CD4-positive, alpha-beta T cell (primary cell): ENCODE results near the gene LRRC26. TPM values are rescaled to one million over a fixed set of nuclear protein-coding genes. Genes with fewer than 3 reads are reported as not detected.

Source experiments
- ATAC-seq: fragments of 200-7000 bp; cut with Tn5 transposase; one replicate; pipeline ENCODE4 v1.10.0; 2022; ENCODE audit warnings: mild to moderate bottlenecking; ENCODE audit not compliant: poor library complexity
- CTCF ChIA-PET: fragments of 350-600 bp; sonication (Branson Sonifier 250); formaldehyde crosslinking; loops from one replicate; lab custom pipeline; 2021; ENCODE audit warnings: antibody characterized with exemption, inconsistent platforms; lab: Charles Lee
- POLR2A ChIA-PET: fragments of 350-600 bp; sonication (Branson Sonifier 250); formaldehyde crosslinking; loops from one replicate; lab custom pipeline; 2021; ENCODE audit warnings: antibody characterized with exemption, inconsistent platforms; lab: Charles Lee
- DNase-seq, 14 experiments: peaks; one replicate each; pipeline ENCODE4 v3.0.0-alpha.2; 2013 to 2020; ENCODE audit warnings: mixed read lengths in 2 of 14
- H3K27ac ChIP-seq, 2 donors: one replicate each; pipeline versions ENCODE4 v1.5.1 to v1.7.0; 2013; ENCODE audit warnings: low read length in 2 of 2, low read depth in 1 of 2, mild to moderate bottlenecking in 1 of 2
- H3K27me3 ChIP-seq, 2 experiments: 1 replicate in 1 of 2; 2 replicates in 1 of 2; pipeline versions ENCODE4 v1.6.1 to v1.7.0; 2013; ENCODE audit warnings: low read length in 2 of 2, control low read depth in 1 of 2, mild to moderate bottlenecking in 1 of 2, moderate library complexity in 1 of 2; ENCODE audit not compliant: insufficient read depth in 2 of 2, control insufficient read depth in 1 of 2
- H3K36me3 ChIP-seq: one replicate; pipeline ENCODE4 v1.6.1; 2013; ENCODE audit warnings: low read length, control low read depth; ENCODE audit not compliant: insufficient read depth
- H3K4me1 ChIP-seq: one replicate; pipeline ENCODE4 v1.6.1; 2013; ENCODE audit warnings: low read length, control low read depth; ENCODE audit not compliant: insufficient read depth
- H3K4me3 ChIP-seq: one replicate; pipeline ENCODE4 v1.5.1; 2013; ENCODE audit warnings: mild to moderate bottlenecking, low read length, moderate library complexity
- H3K9me3 ChIP-seq, 2 experiments: 1 replicate in 1 of 2; 2 replicates in 1 of 2; pipeline versions ENCODE4 v1.6.1 to v1.7.0; 2013; ENCODE audit warnings: low read length in 2 of 2, mild to moderate bottlenecking in 2 of 2, control low read depth in 1 of 2, moderate library complexity in 1 of 2; ENCODE audit not compliant: control insufficient read depth in 1 of 2, insufficient read depth in 1 of 2
- H3K27ac Mint-ChIP-seq: one replicate; pipeline ENCODE4 v1.8.0; 2020; ENCODE audit warnings: mixed read lengths
- H3K27me3 Mint-ChIP-seq: one replicate; pipeline ENCODE4 v1.8.0; 2021; ENCODE audit warnings: mixed read lengths
- H3K36me3 Mint-ChIP-seq: one replicate; pipeline ENCODE4 v1.8.0; 2021; ENCODE audit warnings: low read depth, mixed read lengths
- H3K4me1 Mint-ChIP-seq: one replicate; pipeline ENCODE4 v1.8.0; 2021; ENCODE audit warnings: low read depth, mixed read lengths
- H3K4me3 Mint-ChIP-seq: one replicate; pipeline ENCODE4 v1.8.0; 2020; ENCODE audit warnings: mild to moderate bottlenecking, mixed read lengths
- H3K9me3 Mint-ChIP-seq: one replicate; pipeline ENCODE4 v1.8.0; 2020; ENCODE audit warnings: mixed read lengths
- CTCF ChIP-seq: fragments of 200-600 bp; IDR thresholded peaks from one replicate; pipeline ENCODE4 v1.8.0; 2022; ENCODE audit warnings: antibody characterized with exemption, mild to moderate bottlenecking
- intact Hi-C, 2 experiments: fragments of 100-400 bp; cut with DNase I in 1 of 2; cut with micrococcal nuclease in 1 of 2; formaldehyde crosslinking; loops; one replicate each; pipeline versions ENCODE4 v1.15.1 to v1.9.0; 2023 to 2025; cut with DNase I, micrococcal nuclease
- polyA plus RNA-seq, 2 donors: library from polyadenylated mRNA; unstranded; fragments of 120-200 nt; gene quantifications; one replicate each; pipeline ENCODE4 v1.2.1, GENCODE V29; 2013
- total RNA-seq, 174 experiments: library from RNA in 2 of 174; stranded (reverse) in 2 of 174; gene quantifications; one replicate each; pipeline ENCODE4 v1.2.3 and lab custom pipeline; 2021 to 2026

Gene LRRC26
- not detected for total RNA-seq
- 1.00 TPM for polyA plus RNA-seq (2013, experiment 1 of 2)
- polyA plus RNA-seq (2013, experiment 2 of 2) = 0.22 TPM
- total RNA-seq (lab: John Stamatoyannopoulos, UW) = 0 to 0.09 (median 0) reads per million in 172 experiments

GRCh38 chr9:137169896-137170358 lies at the start of gene LRRC26:
Gene LRRC26 (minus strand): TSS chr9:137170051. CDS start chr9:137169943, 108 bp downstream.
- ChIA-PET CTCF (no interaction called here), POLR2A (no interaction called here)
- TF ChIP-seq CTCF = no peak
- Histone ChIP-seq H3K4me3 (no peak within 1 kb of the TSS), H3K4me1 (peaks cover 17% of the 10 kb centered on the region), H3K36me3 (no peaks in the 10 kb centered on the region), H3K9me3 (peaks cover 0 to 48% of the 10 kb centered on the region in 2 experiments), H3K27me3 (peaks cover 62 to 79% of the 10 kb centered on the region in 2 experiments), H3K27ac (no peak within 1 kb of the TSS)
- Mint-ChIP-seq H3K9me3 (no peaks in the 10 kb centered on the region), H3K27me3 (peaks cover 32% of the 10 kb centered on the region), H3K4me1 (no peaks in the 10 kb centered on the region), H3K36me3 (no peaks in the 10 kb centered on the region), H3K27ac (no peak within 1 kb of the TSS), H3K4me3 (peak within 1 kb of the TSS; percentile 38)
- ATAC-seq (no peak), DNase-seq (no peak)
- intact Hi-C loops = loop anchor here in 1 of 2 experiments (10.0 kb wide), 1 partner anchor 45 kb away; no protein-coding TSS in a partner anchor

- POLR2A ChIA-PET = interaction anchor here (1.1 kb wide), 1 partner anchor 133 kb away, joined by 3 read pairs; no protein-coding TSS in a partner anchor
Observed at GRCh38 chr9:137218754-137219271, 49.0 kb upstream of the LRRC26 start.

GRCh38 chr9:137218212-137218753 lies 48.4 kb upstream of the LRRC26 start:
- Mint-ChIP-seq H3K4me1 (peaks cover 5% of the 10 kb centered on the region), H3K9me3 (no peaks in the 10 kb centered on the region), H3K27me3 (no peaks in the 10 kb centered on the region), H3K27ac (no peak overlapping the region), H3K4me3 (no peak overlapping the region), H3K36me3 (no peaks in the 10 kb centered on the region)
- DNase-seq (no peak), ATAC-seq (no peak)
- intact Hi-C loops = no loop called here
- Histone ChIP-seq H3K27ac (no peak overlapping the region), H3K4me3 (no peak overlapping the region), H3K9me3 (no peaks in the 10 kb centered on the region), H3K27me3 (no peaks in the 10 kb centered on the region), H3K36me3 (peaks cover 6% of the 10 kb centered on the region), H3K4me1 (peaks cover 15% of the 10 kb centered on the region)
- ChIA-PET POLR2A (no interaction called here), CTCF (interaction anchor here (1.1 kb wide), 1 partner anchor 9 kb away, joined by 3 read pairs; the partner anchor contains the start of gene RNF224)
- no peak for TF ChIP-seq CTCF

More at GRCh38 chr9:137218754-137219271, 49.0 kb upstream of the LRRC26 start:
- no peak for TF ChIP-seq CTCF
- no peaks in the 10 kb centered on the region for H3K36me3 Mint-ChIP-seq
- peaks cover 17% of the 10 kb centered on the region for H3K4me1 ChIP-seq
- H3K27ac ChIP-seq = no peak overlapping the region
- no peak overlapping the region for H3K27ac Mint-ChIP-seq
- DNase-seq (no peak), ATAC-seq (no peak)
- peaks cover 9% of the 10 kb centered on the region for H3K4me1 Mint-ChIP-seq
- no peak overlapping the region for H3K4me3 ChIP-seq
- H3K4me3 Mint-ChIP-seq = no peak overlapping the region
- H3K9me3 Mint-ChIP-seq = no peaks in the 10 kb centered on the region
- CTCF ChIA-PET = interaction anchor here (1.1 kb wide), 1 partner anchor 9 kb away, joined by 3 read pairs; the partner anchor contains the start of gene RNF224
- no peaks in the 10 kb centered on the region for H3K9me3 ChIP-seq
- intact Hi-C loops = no loop called here
- H3K27me3 ChIP-seq = no peaks in the 10 kb centered on the region
- peaks cover 6% of the 10 kb centered on the region for H3K36me3 ChIP-seq
- H3K27me3 Mint-ChIP-seq = no peaks in the 10 kb centered on the region
